Measurements from ENCODE around the gene ALG12. TPM values are rescaled to one million over a fixed set of nuclear protein-coding genes. Genes with fewer than 3 reads are reported as not detected.

The ALG12 gene
- total and polyA plus RNA-seq, 2 of the 8 experiments (the other 6 are each of a cell fraction or from before 2014, with no cell fraction given), result 13.4 to 22.5 TPM

GRCh38 chr22:49905465-49905864 is 12.8 kb downstream of the ALG12 start:
- H4K20me1 ChIP-seq (replicated peaks in 1 of 2; ENCODE audit: control insufficient read depth in 1 of 2, insufficient read depth in 2 of 2, low read length in 2 of 2), result peaks cover 2 to 21% of the 10 kb centered on the region in 2 experiments

More at GRCh38 chr22:49905465-49905864, 12.8 kb downstream of the ALG12 start:
- Histone ChIP-seq H3K79me2 (ENCODE audit: control insufficient read depth in 1 of 2, insufficient read depth in 2 of 2, low read length in 2 of 2) (no peaks in the 10 kb centered on the region), H2BK20ac (ENCODE audit: low read length) (no peak overlapping the region), H3K4me3 (ENCODE audit: extremely low read depth in 1 of 4, insufficient read depth in 2 of 4, low read depth in 3 of 4, low read length in 4 of 4) (no peak overlapping the region), H2BK15ac (ENCODE audit: low read length) (no peak overlapping the region), H3K23me2 (ENCODE audit: low read depth, low read length) (no peaks in the 10 kb centered on the region), H3K9me3 (ENCODE audit: insufficient read depth in 2 of 2, low read depth in 1 of 2, low read length in 1 of 2) (peaks cover 6 to 10% of the 10 kb centered on the region in 2 experiments; a peak in 2 of 4 replicates), H3K23ac (ENCODE audit: insufficient read length) (no peak overlapping the region), H3K18ac (ENCODE audit: extremely low read depth, low read length) (no peak overlapping the region), H2AFZ (ENCODE audit: low read length) (no peak overlapping the region), H2BK5ac (ENCODE audit: low read depth, low read length) (no peak overlapping the region), H3K4ac (replicated peaks; ENCODE audit: insufficient read length, low read depth, low read length) (no peak overlapping the region), H3K4me1 (replicated peaks in 1 of 4; ENCODE audit: control insufficient read depth in 3 of 4, insufficient read depth in 4 of 4, low read length in 3 of 4) (no peaks in the 10 kb centered on the region), H3K4me2 (ENCODE audit: insufficient read depth in 1 of 2, low read depth in 2 of 2, low read length in 2 of 2) (no peak overlapping the region), H2BK120ac (replicated peaks; ENCODE audit: low read depth, low read length) (no peak overlapping the region), H3K27ac (ENCODE audit: low read depth, low read length) (no peak overlapping the region), H3K79me1 (ENCODE audit: low read depth, low read length) (peaks cover 2% of the 10 kb centered on the region; the same call in 1 of the 2 replicates), H4K8ac (ENCODE audit: extremely low read depth, insufficient read depth, low read length) (peak overlapping the region; percentile 25; the same call in 1 of the 2 replicates), H3K9ac (replicated peaks in 1 of 4; ENCODE audit: extremely low read depth in 1 of 4, low read depth in 3 of 4, low read length in 3 of 4) (no peak overlapping the region), H3K27me3 (replicated peaks in 1 of 4; ENCODE audit: control insufficient read depth in 3 of 4, extremely low read depth in 1 of 4, insufficient read depth in 3 of 4, low read length in 3 of 4) (no peaks in the 10 kb centered on the region), H4K5ac (ENCODE audit: insufficient read length, low read depth, low read length) (no peak overlapping the region), H2AK5ac (ENCODE audit: low read depth, low read length) (no peak overlapping the region), H4K91ac (replicated peaks; ENCODE audit: insufficient read length, low read length) (no peak overlapping the region), H3K36me3 (ENCODE audit: control insufficient read depth in 2 of 4, insufficient read depth in 4 of 4, low read length in 3 of 4) (peaks cover 0 to 33% (median 12%) of the 10 kb centered on the region in 4 experiments; a peak in 5 of 8 replicates), H3K56ac (replicated peaks; ENCODE audit: insufficient read length, low read depth, low read length) (no peak overlapping the region), H3K14ac (ENCODE audit: insufficient read length) (no peak overlapping the region), H2BK12ac (ENCODE audit: low read depth, low read length) (no peak overlapping the region)
- POLR2A ChIA-PET (ENCODE audit: partially characterized antibody), result interaction anchor here (1.0 to 1.4 kb wide), 3 partner anchors 9 to 21 kb away, joined by 4 to 7 read pairs (median 5); no protein-coding TSS in a partner anchor
- DNase-seq (ENCODE audit: low read depth in 1 of 2, low spot score in 2 of 2), result no peak
- TF ChIP-seq GTF2F1 (IDR thresholded peaks at IDR 0.05; ENCODE audit: borderline replicate concordance, low read depth, low read length) (no peak), KDM4A (IDR thresholded peaks at IDR 0.05; ENCODE audit: low read depth, low read length, severe bottlenecking) (no peak), POLR2A (IDR thresholded peaks at IDR 0.05; ENCODE audit: control extremely low read depth in 1 of 2, low read depth in 2 of 2, low read length in 2 of 2) (no peak), KDM1A (IDR thresholded peaks at IDR 0.05; ENCODE audit: borderline replicate concordance, low read length) (no peak), CREB1 (IDR thresholded peaks at IDR 0.05) (no peak), MAFK (IDR thresholded peaks at IDR 0.05; ENCODE audit: low read depth, low read length) (no peak)
- TF ChIP-seq, protein P1, sequence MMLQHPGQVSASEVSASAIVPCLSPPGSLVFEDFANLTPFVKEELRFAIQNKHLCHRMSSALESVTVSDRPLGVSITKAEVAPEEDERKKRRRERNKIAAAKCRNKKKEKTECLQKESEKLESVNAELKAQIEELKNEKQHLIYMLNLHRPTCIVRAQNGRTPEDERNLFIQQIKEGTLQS (IDR thresholded peaks at IDR 0.05; ENCODE audit: insufficient read depth, low read depth, low read length), result no peak
- FAIRE-seq, result no peak
- CTCF ChIA-PET (ENCODE audit: partially characterized antibody), result interaction anchor here (1.0 to 1.4 kb wide), 3 partner anchors 12 to 113 kb away, joined by 3 to 4 read pairs (median 4); no protein-coding TSS in a partner anchor
- 94% methylated on average over 16 of the region's 18 CpGs; no CpG with 5 or more reads in 1 of the 2 experiments for WGBS, 2 experiments (ENCODE audit: extremely low coverage in 1 of 2, insufficient coverage in 1 of 2, insufficient read length in 1 of 2, insufficient replicate concordance in 2 of 2, low coverage in 1 of 2, low lambda C conversion rate in 2 of 2, missing lambda C conversion rate in 1 of 2)

All from H1 (cell line).